ENCODE measurements around the gene ARPC5L. TPM values are rescaled to one million over a fixed set of nuclear protein-coding genes. Genes with fewer than 3 reads are reported as not detected.

Gene ARPC5L
- 10 to 100 TPM; 13.3 to 51.0 (median 33.3) TPM for total RNA-seq

GRCh38 chr9:124861342-124862229 is at the start of gene ARPC5L, which contains the start of gene RPL35:
ARPC5L (plus strand) TSS chr9:124862130; CDS start chr9:124869291, 7,161 bp downstream.
RPL35 (minus strand) TSS chr9:124861957; CDS start chr9:124861912, 45 bp downstream.
- Histone ChIP-seq H3K4me3 (peak within 1 kb of the TSS; percentile 74 to 93 (median 85)), H3K4me1 (replicated peaks in 1 of 2) (peaks cover 9 to 15% of the 10 kb centered on the region in 2 donors), H3K27ac (peak within 1 kb of the TSS; percentile 83 to 93)
- in situ Hi-C loops (cut with MboI; ENCODE audit: low pct_unique_long_range_greater_than_20kb in 2 of 9, low sequenced_read_pairs in 9 of 9, unreplicated experiment in 9 of 9): loop anchor here in 1 of 9 experiments (25.0 kb wide), 1 partner anchor 99 kb away; the partner anchor contains the start of gene NR6A1
- ATAC-seq (replicated peaks in 6 of 8): peak; percentile 86 to 97 (median 95)
- WGBS, 10 experiments: 0 to 9% (median 0%) methylated on average over 2 to 15 of the region's 92 CpGs; no CpG with 5 or more reads in 6 of the 10 experiments

- ATAC-seq (replicated peaks in 6 of 8): peak in 7 of 8 experiments; percentile 39 to 98 (median 96)
- in situ Hi-C loops (cut with MboI; ENCODE audit: low pct_unique_long_range_greater_than_20kb in 2 of 9, low sequenced_read_pairs in 9 of 9, unreplicated experiment in 9 of 9): no loop called here
- Histone ChIP-seq H3K4me3 (no peak overlapping the region), H3K27ac (peak overlapping the region; percentile 30 to 45), H3K4me1 (replicated peaks in 1 of 2) (peaks cover 4 to 24% of the 10 kb centered on the region in 2 donors)
- 10 to 80% (median 61%) methylated on average over 1 to 6 of the region's 6 CpGs; no CpG with 5 or more reads in 3 of the 10 experiments for WGBS, 10 experiments
These were observed 49.5 kb upstream of the ARPC5L start for GRCh38 chr9:124812441-124812876.

- in situ Hi-C loops (cut with MboI; ENCODE audit: low pct_unique_long_range_greater_than_20kb in 2 of 9, low sequenced_read_pairs in 9 of 9, unreplicated experiment in 9 of 9): no loop called here
- H3K4me1 ChIP-seq (replicated peaks in 1 of 2): peaks cover 4 to 24% of the 10 kb centered on the region in 2 donors
- no peak overlapping the region for H3K4me3 ChIP-seq
- H3K27ac ChIP-seq: peak overlapping the region; percentile 18 to 30
- 65 to 96% (median 76%) methylated on average over 2 to 7 of the region's 7 CpGs; no CpG with 5 or more reads in 3 of the 10 experiments for WGBS, 10 experiments
- ATAC-seq (replicated peaks in 6 of 8): no peak
These were observed 48.9 kb upstream of the ARPC5L start for GRCh38 chr9:124813041-124813440.

GRCh38 chr9:124813501-124814163 is 48.3 kb upstream of the ARPC5L start:
- WGBS, 10 experiments: 66 to 100% (median 73%) methylated on average over 2 to 7 of the region's 11 CpGs; no CpG with 5 or more reads in 2 of the 10 experiments
- ATAC-seq (replicated peaks in 6 of 8): no peak
- H3K4me3 ChIP-seq: no peak overlapping the region
- in situ Hi-C loops (cut with MboI; ENCODE audit: low pct_unique_long_range_greater_than_20kb in 2 of 9, low sequenced_read_pairs in 9 of 9, unreplicated experiment in 9 of 9): no loop called here
- peaks cover 4 to 24% of the 10 kb centered on the region in 2 donors for H3K4me1 ChIP-seq (replicated peaks in 1 of 2)
- H3K27ac ChIP-seq: no peak overlapping the region

- in situ Hi-C loops (cut with MboI; ENCODE audit: low pct_unique_long_range_greater_than_20kb in 2 of 9, low sequenced_read_pairs in 9 of 9, unreplicated experiment in 9 of 9): no loop called here
- WGBS, 10 experiments: 100% methylated on average over 1 of the region's 5 CpGs; no CpG with 5 or more reads in 8 of the 10 experiments
- H3K27ac ChIP-seq: no peak overlapping the region
- ATAC-seq (replicated peaks in 6 of 8): no peak
- no peak overlapping the region for H3K4me3 ChIP-seq
- H3K4me1 ChIP-seq (replicated peaks in 1 of 2): peaks cover 4 to 24% of the 10 kb centered on the region in 2 donors
These were observed 47.8 kb upstream of the ARPC5L start for GRCh38 chr9:124814164-124814535.

GRCh38 chr9:124815601-124816000 is 46.3 kb upstream of the ARPC5L start:
- Histone ChIP-seq H3K4me3 (no peak overlapping the region), H3K4me1 (replicated peaks in 1 of 2) (peaks cover 4 to 22% of the 10 kb centered on the region in 2 donors), H3K27ac (no peak overlapping the region)
- in situ Hi-C loops (cut with MboI; ENCODE audit: low pct_unique_long_range_greater_than_20kb in 2 of 9, low sequenced_read_pairs in 9 of 9, unreplicated experiment in 9 of 9): no loop called here
- no peak for ATAC-seq (replicated peaks in 6 of 8)
- WGBS, 10 experiments: 74 to 100% (median 94%) methylated on average over 1 to 5 of the region's 5 CpGs

- H3K27ac ChIP-seq: no peak overlapping the region
- in situ Hi-C loops (cut with MboI; ENCODE audit: low pct_unique_long_range_greater_than_20kb in 2 of 9, low sequenced_read_pairs in 9 of 9, unreplicated experiment in 9 of 9): no loop called here
These were observed 43.3 kb upstream of the ARPC5L start for GRCh38 chr9:124818431-124819281.

GRCh38 chr9:124820698-124821623 is 41.0 kb upstream of the ARPC5L start:
- Histone ChIP-seq H3K4me3 (no peak overlapping the region), H3K4me1 (replicated peaks in 1 of 2) (peaks cover 0 to 4% of the 10 kb centered on the region in 2 donors), H3K27ac (no peak overlapping the region)
- in situ Hi-C loops (cut with MboI; ENCODE audit: low pct_unique_long_range_greater_than_20kb in 2 of 9, low sequenced_read_pairs in 9 of 9, unreplicated experiment in 9 of 9): no loop called here
- peak in 5 of 8 experiments; percentile 30 to 84 (median 36) for ATAC-seq (replicated peaks in 6 of 8)
- 0 to 78% (median 57%) methylated on average over 1 to 4 of the region's 12 CpGs; no CpG with 5 or more reads in 1 of the 10 experiments for WGBS, 10 experiments

More at GRCh38 chr9:124818431-124819281, 43.3 kb upstream of the ARPC5L start:
- ATAC-seq (replicated peaks in 6 of 8): peak in 6 of 8 experiments; percentile 8 to 82 (median 66)
- 0 to 100% (median 71%) methylated on average over 1 to 13 of the region's 18 CpGs; no CpG with 5 or more reads in 1 of the 10 experiments for WGBS, 10 experiments
- no peak overlapping the region for H3K4me3 ChIP-seq
- H3K4me1 ChIP-seq (replicated peaks in 1 of 2): peaks cover 0 to 4% of the 10 kb centered on the region in 2 donors

GRCh38 chr9:124828489-124829333 is 33.2 kb upstream of the ARPC5L start:
- H3K4me1 ChIP-seq (replicated peaks in 1 of 2): no peaks in the 10 kb centered on the region
- ATAC-seq (replicated peaks in 6 of 8): no peak
- H3K27ac ChIP-seq: no peak overlapping the region
- H3K4me3 ChIP-seq: no peak overlapping the region
- in situ Hi-C loops (cut with MboI; ENCODE audit: low pct_unique_long_range_greater_than_20kb in 2 of 9, low sequenced_read_pairs in 9 of 9, unreplicated experiment in 9 of 9): no loop called here
- 2 to 80% (median 20%) methylated on average over 1 to 2 of the region's 2 CpGs; no CpG with 5 or more reads in 3 of the 10 experiments for WGBS, 10 experiments

GRCh38 chr9:124829334-124829669 is 32.6 kb upstream of the ARPC5L start:
- Histone ChIP-seq H3K4me3 (no peak overlapping the region), H3K27ac (no peak overlapping the region), H3K4me1 (replicated peaks in 1 of 2) (no peaks in the 10 kb centered on the region)
- in situ Hi-C loops (cut with MboI; ENCODE audit: low pct_unique_long_range_greater_than_20kb in 2 of 9, low sequenced_read_pairs in 9 of 9, unreplicated experiment in 9 of 9): no loop called here
- 0 to 90% (median 40%) methylated on average over 1 to 4 of the region's 5 CpGs; no CpG with 5 or more reads in 1 of the 10 experiments for WGBS, 10 experiments
- peak in 2 of 8 experiments; percentile 23 to 44 for ATAC-seq (replicated peaks in 6 of 8)

GRCh38 chr9:124830593-124830992 is 31.3 kb upstream of the ARPC5L start:
- Histone ChIP-seq H3K4me1 (replicated peaks in 1 of 2) (peaks cover 0 to 4% of the 10 kb centered on the region in 2 donors), H3K27ac (no peak overlapping the region), H3K4me3 (no peak overlapping the region)
- ATAC-seq (replicated peaks in 6 of 8): no peak
- in situ Hi-C loops (cut with MboI; ENCODE audit: low pct_unique_long_range_greater_than_20kb in 2 of 9, low sequenced_read_pairs in 9 of 9, unreplicated experiment in 9 of 9): no loop called here
- 0 to 100% (median 100%) methylated on average over 1 to 2 of the region's 4 CpGs; no CpG with 5 or more reads in 5 of the 10 experiments for WGBS, 10 experiments
